HG03108 (cell line): Measurements from ENCODE around the gene SERPINA5.
"Not testable (repeated sequence)": the region's sequence is repeated elsewhere in the genome, so short reads cannot be mapped to it uniquely, and the experiment has no call there.

Experiments
- ATAC-seq: cut with Tn5 transposase; IDR thresholded peaks from one replicate; pipeline ENCODE4 v1.9.1; 2021; ENCODE audit warnings: moderate library complexity; ENCODE audit not compliant: unreplicated experiment

The SERPINA5 gene

GRCh38 chr14:94573475-94574277 is 7.5 kb upstream of the SERPINA5 start:
- no peak for ATAC-seq

- ATAC-seq: no peak
Observed at GRCh38 chr14:94574336-94574735, 6.9 kb upstream of the SERPINA5 start.

- ATAC-seq: no peak
Observed at GRCh38 chr14:94575730-94576585, 5.3 kb upstream of the SERPINA5 start.

GRCh38 chr14:94577472-94577871 is 3.8 kb upstream of the SERPINA5 start:
- not testable (repeated sequence) for ATAC-seq

- ATAC-seq: no peak
Observed at GRCh38 chr14:94578712-94579111, 2.5 kb upstream of the SERPINA5 start.

GRCh38 chr14:94582199-94582750 is 1.0 kb downstream of the SERPINA5 start:
- no peak for ATAC-seq

GRCh38 chr14:94582851-94583250 is 1.6 kb downstream of the SERPINA5 start:
- ATAC-seq: no peak

GRCh38 chr14:94583557-94583956 is 2.3 kb downstream of the SERPINA5 start:
- ATAC-seq: no peak

GRCh38 chr14:94584591-94585280 is 3.5 kb downstream of the SERPINA5 start:
- ATAC-seq: no peak

GRCh38 chr14:94586635-94587034 is 5.4 kb downstream of the SERPINA5 start:
- no peak for ATAC-seq

GRCh38 chr14:94588311-94588710 is 7.1 kb downstream of the SERPINA5 start:
- ATAC-seq: no peak

- no peak for ATAC-seq
Observed at GRCh38 chr14:94591073-94591472, 9.8 kb downstream of the SERPINA5 start.

GRCh38 chr14:94591871-94592270 is 10.6 kb downstream of the SERPINA5 start:
- ATAC-seq: no peak

- no peak for ATAC-seq
Observed at GRCh38 chr14:94592457-94592856, 11.2 kb downstream of the SERPINA5 start.

GRCh38 chr14:94593376-94593748 is 12.1 kb downstream of the SERPINA5 start:
- no peak for ATAC-seq

GRCh38 chr14:94593749-94594431 is 12.7 kb downstream of the SERPINA5 start:
- no peak for ATAC-seq

- no peak for ATAC-seq
Observed at GRCh38 chr14:94594441-94594840, 13.2 kb downstream of the SERPINA5 start.

GRCh38 chr14:94595912-94596311 is 14.7 kb downstream of the SERPINA5 start:
- no peak for ATAC-seq

- no peak for ATAC-seq
Observed at GRCh38 chr14:94596361-94596760, 15.1 kb downstream of the SERPINA5 start.

- no peak for ATAC-seq
Observed at GRCh38 chr14:94597788-94598187, 16.6 kb downstream of the SERPINA5 start.

- no peak for ATAC-seq
Observed at GRCh38 chr14:94598506-94598815, 17.2 kb downstream of the SERPINA5 start.
